Lung microvascular endothelial cell (primary cell): ENCODE results near the gene CENPO. TPM values are rescaled to one million over a fixed set of nuclear protein-coding genes. Genes with fewer than 3 reads are reported as not detected.

Source experiments
- DNase-seq, 2 donors: peaks; one replicate each; pipeline versions ENCODE4 v3.0.0 to v3.0.0-alpha.2; 2010; ENCODE audit warnings: low read depth in 2 of 2
- total RNA-seq: library from RNA; depleted of rRNA; stranded (reverse); fragments of >200 nt; gene quantifications from 2 replicates; pipeline ENCODE4 v1.2.1, GENCODE V29; 2014

The CENPO gene
- total RNA-seq, 1 donor from 2014 or later: 6.2 TPM

- no peak for DNase-seq
Observed at GRCh38 chr2:24822049-24822706, 29.0 kb downstream of the CENPO start.

GRCh38 chr2:24824071-24824588 lies 30.9 kb downstream of the CENPO start:
- no peak for DNase-seq

GRCh38 chr2:24824966-24825882 lies 32.0 kb downstream of the CENPO start:
- no peak for DNase-seq

GRCh38 chr2:24825883-24826772 lies 32.9 kb downstream of the CENPO start:
- DNase-seq: peak; percentile 25 to 46

- DNase-seq: no peak
Observed at GRCh38 chr2:24826773-24827145, 33.5 kb downstream of the CENPO start.

GRCh38 chr2:24827321-24828237 lies 34.4 kb downstream of the CENPO start:
- DNase-seq: peak; percentile 90

- DNase-seq: no peak
Observed at GRCh38 chr2:24828238-24828996, 35.2 kb downstream of the CENPO start.

- peak; percentile 40 to 52 for DNase-seq
Observed at GRCh38 chr2:24830351-24830750, 37.1 kb downstream of the CENPO start.

- no peak for DNase-seq
Observed at GRCh38 chr2:24830786-24831185, 37.6 kb downstream of the CENPO start.

- no peak for DNase-seq
Observed at GRCh38 chr2:24831221-24832072, 38.2 kb downstream of the CENPO start.

- no peak for DNase-seq
Observed at GRCh38 chr2:24832073-24832461, 38.8 kb downstream of the CENPO start.

GRCh38 chr2:24832521-24832920 lies 39.3 kb downstream of the CENPO start:
- DNase-seq: no peak

GRCh38 chr2:24832931-24833701 lies 39.9 kb downstream of the CENPO start:
- no peak for DNase-seq

- DNase-seq: no peak
Observed at GRCh38 chr2:24833821-24834732, 40.9 kb downstream of the CENPO start.

GRCh38 chr2:24834733-24835395 lies 41.6 kb downstream of the CENPO start:
- DNase-seq: no peak

GRCh38 chr2:24835411-24835810 lies 42.2 kb downstream of the CENPO start:
- DNase-seq: peak in 1 of 2 donors; percentile 29
